Putamen (tissue), 1 donor: ENCODE measurements around the gene PLEKHA6.
"Not testable (repeated sequence)": the region's sequence is repeated elsewhere in the genome, so short reads cannot be mapped to it uniquely, and the experiment has no call there.

Experiments used
- DNase-seq: peaks from one replicate; pipeline ENCODE4 v3.0.0-alpha.2; 2016; ENCODE audit warnings: low spot score

PLEKHA6 gene

DNA sequence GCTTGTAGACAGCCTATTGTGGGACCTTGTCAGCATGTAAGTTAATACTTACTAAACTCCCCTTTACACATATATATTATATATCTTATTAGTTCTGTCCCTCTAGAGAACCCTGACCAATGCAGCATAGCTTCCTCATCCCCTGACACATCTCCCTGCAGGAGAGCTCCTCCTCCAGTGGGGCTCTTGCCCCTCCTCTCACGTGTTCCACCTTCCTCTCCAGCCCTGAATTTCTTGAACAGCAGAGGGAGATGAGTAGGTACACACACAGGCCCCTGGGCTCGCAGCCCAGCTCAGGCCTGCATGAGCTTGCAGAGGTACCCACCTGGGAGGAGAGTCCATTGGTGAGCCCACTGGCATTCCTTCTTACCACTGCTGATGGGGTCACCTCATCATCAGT is 118.7 kb downstream of the PLEKHA6 start:
- DNase-seq, result no peak

DNA sequence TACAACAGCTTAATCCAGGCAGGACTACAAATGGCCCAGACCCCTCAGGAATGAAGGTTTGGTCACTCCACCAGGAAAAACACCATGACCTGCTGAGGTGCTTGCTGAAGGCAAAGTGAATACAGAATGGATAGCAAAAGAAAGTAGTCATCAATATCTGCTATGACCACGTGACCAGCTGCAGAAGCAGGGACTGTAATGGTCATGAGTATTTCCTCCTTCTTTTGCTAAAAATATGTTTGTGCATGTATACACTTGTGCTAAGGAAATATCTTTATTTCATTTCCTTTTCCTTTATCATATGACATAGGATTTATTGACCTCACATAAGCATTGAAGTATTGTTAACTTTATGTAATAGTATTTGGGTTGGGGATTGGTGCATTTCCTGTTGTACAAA is 119.5 kb downstream of the PLEKHA6 start:
- DNase-seq, result no peak

DNA sequence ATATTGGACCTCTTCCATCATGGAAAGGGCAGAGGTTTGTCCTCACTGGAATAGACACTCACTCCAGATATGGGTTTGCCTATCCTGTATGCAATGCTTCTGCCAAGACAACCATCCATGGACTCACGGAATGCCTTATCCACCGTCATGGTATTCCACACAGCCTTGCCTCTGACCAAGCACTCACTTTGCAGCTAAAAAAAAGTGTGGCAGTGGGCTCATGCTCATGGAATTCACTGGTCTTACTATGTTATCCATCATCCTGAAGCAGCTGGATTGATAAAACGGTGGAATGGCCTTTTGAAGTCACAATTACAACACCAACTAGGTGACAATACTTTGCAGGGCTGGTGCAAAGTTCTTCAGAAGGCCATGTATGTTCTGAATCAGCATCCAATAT is 120.3 kb downstream of the PLEKHA6 start:
- not testable (repeated sequence) for DNase-seq

DNA sequence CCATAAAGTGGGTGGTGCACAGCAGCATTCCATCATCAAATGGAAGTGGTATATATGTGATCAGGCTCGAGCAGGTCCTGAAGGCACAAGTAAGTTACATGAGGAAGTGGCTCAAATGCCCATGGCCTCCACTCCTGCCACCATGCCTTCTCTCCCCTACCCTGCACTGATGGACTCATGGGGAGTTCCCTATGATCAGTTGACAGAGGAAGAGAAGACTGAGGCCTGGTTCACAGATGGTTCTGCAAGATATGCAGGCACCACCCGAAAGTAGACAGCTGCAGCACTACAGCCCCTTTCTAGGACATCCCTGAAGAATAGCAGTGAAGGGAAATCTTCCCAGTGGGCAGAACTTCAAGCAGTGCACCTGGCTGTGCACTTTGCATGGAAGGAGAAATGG is 121.2 kb downstream of the PLEKHA6 start:
- not testable (repeated sequence) for DNase-seq

DNA sequence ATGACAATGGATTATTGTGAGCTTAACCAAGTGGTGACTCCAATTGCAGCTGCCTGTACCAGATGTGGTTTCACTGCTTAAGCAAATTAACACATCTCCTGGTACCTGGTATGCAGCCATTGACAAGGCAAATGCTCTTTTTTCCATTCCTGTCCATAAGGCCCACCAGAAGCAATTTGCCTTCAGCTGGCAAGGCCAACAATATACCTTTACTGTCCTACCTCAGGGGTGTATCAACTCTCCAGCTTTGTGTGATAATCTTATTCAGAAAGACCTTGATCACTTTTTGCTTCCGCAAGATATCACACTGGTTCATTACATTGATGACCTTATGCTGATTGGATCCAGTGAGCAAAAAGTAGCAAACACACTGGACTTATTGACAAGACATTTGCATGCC is 122.2 kb downstream of the PLEKHA6 start:
- not testable (repeated sequence) for DNase-seq

DNA sequence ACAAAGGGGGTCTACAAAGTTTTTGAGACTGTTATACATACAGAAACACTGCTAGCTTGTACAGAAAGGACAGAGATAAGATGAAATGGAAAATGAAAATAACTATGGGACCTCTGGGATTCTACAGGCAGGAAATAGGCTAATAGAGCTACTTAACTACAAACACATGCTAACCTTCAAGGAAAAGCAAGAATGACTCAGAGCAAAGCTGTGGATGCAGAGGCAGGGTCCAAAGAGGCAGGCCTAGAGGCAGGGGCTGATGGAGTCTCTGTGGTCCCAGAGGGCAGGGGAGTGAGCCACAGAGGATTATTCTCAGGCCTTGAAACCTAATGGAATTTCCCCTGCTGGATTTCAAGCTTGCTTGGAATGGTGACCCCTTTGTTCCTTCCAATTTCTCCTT is 127.2 kb downstream of the PLEKHA6 start:
- no peak for DNase-seq

DNA sequence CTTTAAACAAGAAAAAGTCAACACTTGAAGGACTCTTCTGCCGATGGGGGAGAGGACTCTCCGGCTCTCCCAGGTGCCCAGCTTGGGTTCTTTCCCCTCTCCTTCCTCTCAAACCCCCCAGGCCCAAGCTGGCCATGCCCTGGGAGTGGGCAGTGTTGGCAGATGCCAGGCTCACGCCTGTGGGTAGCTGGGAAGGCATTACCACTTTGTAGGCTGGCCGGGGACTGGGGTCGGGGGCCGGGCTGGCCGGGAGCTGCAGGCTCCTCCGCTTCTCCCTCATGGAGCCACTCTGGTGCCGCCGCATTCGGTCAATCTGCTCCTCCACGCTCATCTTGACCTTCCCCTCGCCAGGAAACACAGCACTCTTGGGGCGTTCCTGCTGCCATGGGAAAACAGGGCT is 129.5 kb downstream of the PLEKHA6 start:
- DNase-seq, result no peak

DNA sequence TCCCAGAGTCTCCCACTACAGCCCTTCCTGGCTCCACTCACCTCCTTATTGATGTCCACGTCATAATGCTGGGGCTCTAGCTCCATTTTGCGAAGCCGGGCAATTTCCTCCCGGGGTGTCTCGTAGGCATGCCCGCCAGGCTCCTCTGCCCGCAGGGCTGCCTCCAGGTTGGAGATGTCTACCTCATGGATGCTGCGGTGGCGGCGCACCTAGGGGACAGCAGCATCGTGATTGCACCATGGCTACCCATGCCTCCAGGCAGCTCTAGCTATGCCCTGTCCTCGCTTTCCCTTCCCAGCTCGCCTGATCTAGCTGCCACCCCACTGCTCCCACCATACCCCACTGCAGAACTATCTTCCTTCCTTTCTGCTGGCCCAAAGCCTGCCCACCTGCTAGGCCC is 130.8 kb downstream of the PLEKHA6 start:
- DNase-seq, result no peak

DNA sequence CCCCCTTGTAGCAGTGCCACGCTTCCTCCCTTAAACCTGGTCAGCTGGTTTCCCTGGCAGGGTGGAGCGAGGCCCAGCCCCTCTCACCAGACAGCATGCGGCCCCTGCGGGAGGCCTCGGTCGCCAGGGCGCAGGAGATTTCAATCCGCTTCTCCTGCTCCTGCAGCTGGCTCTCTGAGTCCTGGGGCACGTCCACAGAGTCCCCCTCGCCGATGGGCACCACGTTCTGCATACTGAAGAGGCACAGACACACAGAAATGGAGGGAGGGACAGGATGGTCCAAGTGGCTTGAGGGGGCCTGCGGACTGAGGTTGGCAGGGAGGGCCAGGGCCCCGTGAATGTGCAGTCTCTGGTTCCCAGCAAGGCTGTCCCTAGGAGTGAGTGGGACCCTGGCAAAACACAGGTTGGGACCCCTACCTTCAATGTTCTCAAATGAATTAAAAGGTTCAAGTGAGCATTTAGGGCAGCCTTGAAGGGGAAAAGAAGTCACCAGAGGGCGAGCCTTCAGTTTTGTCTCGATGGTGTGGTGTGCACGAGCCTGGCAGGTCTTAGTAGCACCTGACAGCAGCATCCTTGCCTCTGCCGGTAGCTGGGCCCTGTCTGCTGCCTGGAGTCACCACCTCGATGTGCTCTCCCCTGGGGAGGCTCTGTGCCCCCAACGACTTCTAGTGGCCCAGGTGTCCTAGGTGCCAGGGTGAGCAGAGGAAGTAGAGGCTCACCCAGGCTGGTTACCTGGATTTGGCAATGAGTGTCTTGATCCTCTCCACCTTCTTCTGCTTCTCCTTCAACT is 131.5 kb downstream of the PLEKHA6 start:
- DNase-seq, result no peak

DNA sequence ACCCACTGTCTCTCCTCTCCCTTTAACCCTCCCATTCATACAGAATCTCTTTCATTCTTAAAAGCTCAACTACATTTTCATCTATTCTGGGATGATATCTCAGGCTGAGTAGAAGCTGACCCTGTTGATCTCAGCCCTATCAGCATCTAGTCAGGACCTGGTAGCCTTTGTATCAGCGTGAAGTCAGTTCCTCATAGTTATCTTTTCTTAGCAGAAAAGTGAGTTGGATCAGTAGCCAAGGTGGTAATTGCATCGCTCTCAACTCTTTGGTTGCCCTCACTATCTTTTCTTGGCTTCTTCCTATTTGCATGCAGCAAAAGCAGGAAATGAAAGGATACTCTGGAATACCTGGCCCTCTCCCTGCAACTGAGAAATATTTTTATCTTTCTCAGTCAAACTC is 132.4 kb downstream of the PLEKHA6 start:
- no peak for DNase-seq

DNA sequence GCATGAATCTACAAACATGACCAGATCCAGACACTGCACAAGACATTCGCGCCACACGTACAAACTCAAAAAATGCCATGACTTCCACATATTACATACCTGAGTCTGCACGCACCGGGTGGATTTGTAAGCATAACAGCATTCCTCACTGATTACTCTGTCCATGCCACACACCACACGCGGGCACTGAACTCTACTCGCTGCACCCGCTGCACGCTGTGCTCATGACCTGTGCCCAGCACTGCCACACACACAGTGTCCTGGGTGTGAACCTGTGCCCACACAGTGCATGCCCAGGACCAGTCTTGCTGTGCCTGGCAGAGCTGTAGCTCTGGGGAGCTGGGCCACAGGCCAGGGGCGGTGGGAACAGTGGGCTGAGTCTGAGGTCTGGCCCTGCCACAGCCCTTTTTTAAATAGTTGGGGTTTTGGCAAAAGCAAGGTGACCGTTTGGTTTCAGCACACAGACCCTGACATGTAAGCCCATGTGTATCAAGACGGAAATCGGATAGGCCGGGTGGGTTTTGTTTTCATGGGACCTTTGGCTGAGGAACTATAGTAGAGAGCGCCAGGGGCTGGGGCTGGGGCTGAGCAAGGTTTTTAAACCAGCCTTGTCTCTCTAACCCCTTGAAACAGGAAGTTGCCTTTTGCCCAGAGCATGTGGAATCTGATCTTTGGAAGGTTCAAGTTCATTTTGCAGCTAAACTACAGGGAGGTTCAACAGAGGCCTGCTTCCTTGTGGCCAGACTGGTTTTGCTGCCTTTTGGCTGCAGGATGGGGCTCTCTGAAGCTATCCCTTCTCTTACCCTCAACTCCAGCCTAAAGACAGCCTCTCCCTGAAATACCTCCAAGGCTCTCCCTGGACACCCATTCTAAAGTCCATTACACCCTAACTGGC is 133.6 kb downstream of the PLEKHA6 start:
- DNase-seq, result no peak

DNA sequence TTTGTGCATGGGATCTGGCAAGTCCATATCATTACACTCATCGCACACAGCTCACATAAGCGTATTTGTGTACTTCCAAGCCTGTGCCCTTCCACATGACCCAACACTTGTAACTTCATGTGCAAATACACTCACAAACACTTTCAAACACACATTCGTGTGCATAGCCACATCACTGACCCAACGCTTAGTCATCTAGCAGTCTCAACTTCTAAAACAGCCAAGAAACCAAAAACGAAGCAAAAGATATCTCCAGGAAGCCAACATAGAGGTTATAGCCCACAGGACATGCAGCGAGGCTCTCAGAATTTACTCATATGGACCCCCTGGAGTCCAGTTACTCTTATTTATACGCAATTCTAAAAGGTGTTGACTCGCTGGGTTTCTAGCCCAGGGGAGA is 135.1 kb downstream of the PLEKHA6 start:
- no peak for DNase-seq

DNA sequence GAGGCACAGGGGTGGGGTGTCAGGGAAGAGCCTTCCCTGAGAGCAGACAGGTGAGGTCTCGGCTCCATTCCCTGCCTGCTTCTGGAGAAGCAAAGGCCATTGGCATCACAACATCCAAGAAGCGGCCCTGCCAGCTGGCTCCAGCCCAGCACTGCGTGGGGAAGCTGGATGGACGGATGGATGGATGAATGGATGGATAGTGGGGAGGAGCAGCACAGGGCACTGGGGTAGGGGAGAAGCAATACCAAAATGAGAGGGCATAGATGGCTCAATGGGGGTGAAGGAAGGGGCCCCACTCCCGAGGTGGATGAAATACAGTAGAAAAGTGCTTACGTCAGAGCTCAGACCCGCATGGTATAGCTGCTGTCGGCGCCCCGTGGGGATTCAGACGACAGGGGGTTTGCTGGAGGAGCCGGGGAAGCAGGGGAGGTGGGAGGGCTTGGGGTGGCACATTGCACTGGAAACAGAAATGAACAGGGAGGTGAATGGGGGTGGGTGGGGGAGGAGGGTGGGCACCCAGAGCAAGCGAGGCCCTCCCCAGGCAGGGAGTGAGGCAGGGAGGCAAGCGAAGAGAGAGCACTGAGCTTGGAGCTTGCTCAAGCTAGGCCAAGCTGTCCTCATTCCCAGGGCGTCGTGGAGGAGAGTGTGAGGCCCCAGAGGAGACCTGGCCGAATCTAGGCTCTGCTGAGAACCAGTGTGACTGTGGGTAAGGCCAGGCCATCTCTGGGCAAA is 136.4 kb downstream of the PLEKHA6 start:
- DNase-seq, result no peak

DNA sequence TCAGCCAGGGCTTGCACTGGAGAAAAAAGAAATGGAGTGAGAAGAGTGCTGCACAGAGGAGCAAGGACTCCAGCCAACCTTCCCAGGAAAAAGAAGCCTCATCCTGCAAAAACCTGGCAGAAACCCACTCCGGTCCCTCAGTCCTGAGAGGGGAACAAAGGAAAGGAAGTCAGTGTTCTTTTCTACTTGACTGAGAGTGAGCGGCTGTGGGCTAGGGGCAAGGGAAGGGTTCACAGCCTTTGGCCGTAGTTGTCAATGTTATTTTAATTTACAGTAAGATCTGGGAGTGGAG is 137.0 kb downstream of the PLEKHA6 start:
- no peak for DNase-seq

DNA sequence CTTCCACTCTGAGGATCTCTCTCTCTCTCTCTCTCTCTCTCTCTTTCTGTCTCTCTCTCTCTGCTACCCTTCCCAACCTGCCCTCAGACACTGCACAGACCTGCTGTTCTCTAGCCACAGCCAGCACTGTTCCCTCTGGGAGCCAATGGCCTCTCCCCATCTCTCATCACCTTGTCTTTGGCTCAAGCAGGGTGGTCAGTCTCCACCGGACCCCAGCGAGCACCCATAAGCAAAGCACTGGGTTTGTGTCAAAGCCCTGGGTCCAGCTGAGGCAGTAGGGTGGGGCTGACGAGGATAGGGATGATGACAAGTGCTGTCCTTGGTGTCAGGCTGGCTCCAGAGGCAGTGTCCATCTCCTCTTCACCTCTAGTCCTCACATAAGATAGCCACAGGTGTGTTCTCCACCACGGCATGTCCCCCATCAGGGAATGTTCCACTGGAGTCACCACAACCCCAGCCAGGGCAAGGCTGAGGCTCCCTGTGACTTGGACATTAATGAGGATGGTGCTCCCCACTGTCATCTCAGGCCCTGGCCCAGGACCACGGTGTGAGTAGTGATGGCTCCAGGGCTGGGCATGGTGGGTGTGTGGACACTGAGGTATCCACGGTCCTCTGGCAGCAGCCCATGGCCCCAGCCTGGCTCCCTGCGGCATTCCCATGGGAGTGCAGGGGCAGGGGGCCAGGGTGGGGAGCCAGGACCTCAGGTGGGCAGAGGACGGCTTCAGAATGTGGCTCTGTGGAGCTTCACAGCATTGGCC is 137.5 kb downstream of the PLEKHA6 start:
- no peak for DNase-seq

DNA sequence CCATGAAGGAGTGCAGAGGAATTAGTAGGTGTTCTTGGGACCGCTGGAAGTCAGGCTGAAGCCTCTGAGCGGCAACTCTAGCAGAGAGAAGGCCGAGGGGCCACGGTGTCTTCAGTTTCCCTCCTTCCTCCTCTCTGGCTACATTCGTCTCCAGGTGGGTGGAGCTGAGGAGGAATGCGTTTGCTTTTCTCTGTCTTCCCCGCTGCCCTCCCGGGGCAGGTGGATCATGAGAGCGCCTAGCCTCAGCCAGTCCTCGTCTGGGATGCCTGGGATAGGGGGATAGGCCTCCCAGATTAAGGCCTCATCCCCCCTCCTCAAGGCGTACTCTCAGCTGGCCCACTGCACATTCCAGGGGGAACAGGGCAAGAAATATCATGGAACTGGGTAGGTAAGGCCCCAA is 138.5 kb downstream of the PLEKHA6 start:
- no peak for DNase-seq

DNA sequence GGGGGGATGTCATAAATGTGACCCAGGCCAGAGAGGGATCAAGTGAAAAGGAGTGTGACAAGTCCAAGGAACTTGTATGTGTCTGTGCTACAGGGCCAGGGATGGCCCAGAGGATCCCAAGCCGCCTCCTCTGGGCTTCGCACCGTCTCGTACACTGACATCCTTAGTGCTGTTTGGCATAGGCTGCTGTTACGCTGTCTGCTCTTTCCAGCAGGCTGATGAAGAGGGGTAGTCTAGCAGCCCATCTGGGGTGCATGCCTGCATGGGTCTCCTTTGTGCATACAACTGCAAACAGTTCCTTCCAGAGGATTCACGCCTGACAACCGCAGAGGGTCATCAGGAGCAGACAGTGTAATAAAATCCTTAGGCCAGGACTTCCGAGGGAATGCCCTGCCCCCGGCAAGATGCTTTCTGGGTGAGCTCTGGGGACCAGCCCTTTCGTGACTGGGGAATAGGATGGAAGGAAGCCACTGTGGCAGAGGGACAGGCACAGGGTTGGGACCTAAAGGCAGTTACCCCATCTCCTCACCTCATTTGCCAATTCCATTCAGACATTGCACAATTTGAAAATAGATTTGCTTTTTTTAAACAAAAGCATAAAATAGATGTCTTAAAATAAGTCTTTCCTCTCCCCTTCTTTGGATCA is 139.6 kb downstream of the PLEKHA6 start:
- DNase-seq, result no peak

DNA sequence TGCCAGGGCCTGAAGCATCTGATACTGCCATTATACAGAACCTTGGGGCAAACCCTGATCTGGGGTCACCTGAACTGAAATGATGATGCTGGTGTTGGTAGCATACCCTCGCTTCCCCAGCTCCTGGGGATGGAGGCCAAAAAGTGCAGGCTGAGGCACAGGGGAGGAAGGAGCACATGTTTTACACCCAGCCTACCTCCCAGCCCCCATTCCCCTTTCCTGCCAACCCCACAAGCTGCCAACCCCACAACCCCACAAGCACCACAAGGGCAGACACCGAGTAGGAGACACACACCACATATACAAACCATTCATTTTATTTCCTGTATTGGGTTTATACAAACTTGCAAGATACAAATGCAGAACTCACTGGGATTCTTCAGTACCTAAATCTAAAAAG is 141.2 kb downstream of the PLEKHA6 start:
- no peak for DNase-seq

DNA sequence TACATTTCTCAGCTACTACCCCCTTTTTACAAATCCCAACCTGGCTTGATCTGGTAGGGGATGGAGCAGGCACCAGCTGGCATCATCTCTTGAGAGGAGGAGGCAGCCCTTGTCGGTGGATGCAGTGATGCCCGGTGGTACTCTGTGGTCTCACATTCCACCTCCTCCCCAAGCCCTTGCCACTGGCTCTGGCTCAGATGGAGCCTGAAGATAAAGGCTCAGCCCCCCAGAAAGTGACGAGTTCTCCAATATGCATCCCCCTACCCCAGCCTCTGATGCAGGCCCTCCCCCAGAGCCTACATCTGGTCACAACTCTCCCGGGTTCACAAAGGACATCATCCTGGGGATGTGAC is 142.1 kb downstream of the PLEKHA6 start:
- no peak for DNase-seq

DNA sequence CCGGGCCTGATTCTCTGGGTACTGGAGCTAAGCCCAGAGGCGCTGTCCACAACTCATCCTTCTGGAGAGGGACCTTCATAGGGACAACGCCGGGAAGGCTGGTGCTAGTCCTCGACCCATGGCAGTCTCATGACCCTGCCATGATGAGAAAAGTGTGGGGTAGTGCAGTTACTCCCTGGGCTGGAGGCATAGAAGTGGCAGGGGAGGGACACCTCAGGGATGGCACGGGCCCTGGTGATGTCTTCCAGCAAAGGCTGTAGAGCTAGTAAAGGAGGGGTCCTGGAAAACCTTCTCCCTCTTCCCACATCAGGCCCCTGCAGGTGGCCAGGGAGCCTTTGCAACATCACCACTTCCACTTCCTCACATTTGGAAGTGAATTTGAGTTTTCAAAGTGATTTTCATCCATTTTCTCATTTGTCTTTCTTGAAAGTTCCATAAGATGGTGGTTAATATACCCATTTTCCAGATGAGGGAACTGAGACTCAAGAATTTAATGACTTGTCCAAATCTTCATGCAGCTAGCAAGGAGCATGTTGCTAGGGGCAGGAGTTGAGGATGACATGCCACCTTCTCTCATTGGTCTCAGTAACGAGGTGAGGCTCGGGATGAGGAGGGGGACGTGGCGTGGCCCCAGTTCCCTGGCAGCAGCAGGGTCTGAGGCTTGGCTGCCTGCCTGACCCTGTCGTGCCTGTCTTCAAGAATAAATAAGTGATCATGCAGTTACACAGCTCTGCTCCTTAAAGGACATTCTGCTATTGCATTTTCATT is 142.7 kb downstream of the PLEKHA6 start:
- no peak for DNase-seq

DNA sequence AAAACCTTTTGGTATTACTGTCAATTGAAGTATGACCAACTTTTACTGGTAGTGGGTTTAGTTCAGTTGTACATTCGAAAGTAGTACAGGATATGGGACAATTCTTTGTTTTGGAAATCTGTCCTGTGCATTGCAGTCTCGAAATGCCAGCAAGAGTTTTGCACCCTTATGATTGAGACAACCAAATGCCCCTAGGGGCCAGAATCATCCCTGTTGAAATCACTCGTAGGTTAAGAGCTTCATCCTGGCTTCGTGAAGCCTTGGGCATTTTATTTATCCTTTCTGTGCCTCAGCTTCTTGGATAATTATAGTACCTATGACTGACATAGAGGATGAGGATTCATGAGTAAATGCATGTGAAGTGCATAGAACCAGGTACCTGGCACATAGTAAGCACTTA is 143.5 kb downstream of the PLEKHA6 start:
- no peak for DNase-seq
